NCI-H82 treated with DMSO at 0.1 percent for 48 hours (cell line): ENCODE data around the gene GALNT17.

ENCODE experiments used
- DNase-seq: peaks from one replicate; lab custom pipeline; 2025; ENCODE audit not compliant: unreplicated experiment; lab: John Stamatoyannopoulos, UW

GALNT17 gene

DNA sequence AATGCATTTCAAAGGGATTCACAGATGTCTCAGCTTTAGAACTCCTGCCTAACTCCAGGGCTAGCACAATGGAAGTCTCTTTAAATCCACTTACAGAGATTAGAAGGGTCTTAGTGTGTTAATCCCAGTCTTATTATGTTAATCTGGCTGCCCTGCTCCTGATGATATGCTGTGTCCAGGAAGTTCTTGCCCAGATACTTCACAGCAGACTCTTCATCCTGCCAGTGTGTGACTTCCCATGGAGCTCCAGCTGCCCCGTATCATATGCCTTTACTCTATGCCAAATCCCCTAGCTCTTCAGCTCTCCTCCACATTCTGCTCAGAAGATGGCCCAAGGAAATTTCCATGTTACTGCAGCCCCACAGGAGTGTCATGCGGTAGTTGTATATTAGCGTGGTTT is 533.8 kb downstream of the GALNT17 start:
- peak; percentile 99 for DNase-seq

DNA sequence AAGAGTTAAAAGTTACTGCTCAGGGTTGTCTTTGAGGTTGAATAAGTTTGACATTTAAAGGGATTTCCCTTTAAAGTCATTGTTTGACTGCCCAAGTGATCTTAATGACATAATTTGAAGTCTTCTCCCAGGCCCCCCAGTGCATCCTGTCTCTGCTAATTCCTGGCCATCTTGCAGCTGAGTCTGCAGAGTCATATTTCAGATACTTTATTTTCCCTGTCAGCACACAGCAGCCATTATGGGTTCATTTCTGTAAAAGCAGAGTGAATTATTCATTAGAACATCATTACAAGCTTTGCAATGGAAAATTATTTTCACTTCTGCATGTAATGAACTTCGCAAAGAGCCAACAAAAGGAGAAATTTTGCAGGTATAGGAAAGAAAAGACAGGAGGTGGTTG is 536.6 kb downstream of the GALNT17 start:
- DNase-seq, result no peak

DNA sequence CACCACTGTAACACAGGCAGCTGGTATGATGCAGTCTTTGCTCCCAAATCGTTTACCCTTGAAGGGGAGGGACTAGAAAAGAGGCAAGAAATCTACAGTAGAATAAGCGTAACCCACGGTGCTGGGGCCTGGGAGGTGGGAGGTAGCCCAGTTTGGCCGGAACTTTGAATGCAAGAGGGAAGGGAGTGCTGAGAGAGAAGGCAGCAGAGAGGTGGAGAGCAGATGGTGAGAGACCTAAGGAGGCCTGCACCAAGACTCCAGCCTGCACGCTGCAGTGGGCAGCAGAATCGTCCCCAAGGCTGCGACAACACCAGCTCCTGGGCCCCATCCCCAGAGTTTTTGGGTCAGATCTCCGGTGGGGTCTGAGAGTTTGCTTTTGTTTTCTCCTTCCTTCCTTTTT is 547.5 kb downstream of the GALNT17 start:
- DNase-seq, result no peak

GRCh38 chr7:71682181-71682580 is 550.2 kb downstream of the GALNT17 start:
- no peak for DNase-seq

DNA sequence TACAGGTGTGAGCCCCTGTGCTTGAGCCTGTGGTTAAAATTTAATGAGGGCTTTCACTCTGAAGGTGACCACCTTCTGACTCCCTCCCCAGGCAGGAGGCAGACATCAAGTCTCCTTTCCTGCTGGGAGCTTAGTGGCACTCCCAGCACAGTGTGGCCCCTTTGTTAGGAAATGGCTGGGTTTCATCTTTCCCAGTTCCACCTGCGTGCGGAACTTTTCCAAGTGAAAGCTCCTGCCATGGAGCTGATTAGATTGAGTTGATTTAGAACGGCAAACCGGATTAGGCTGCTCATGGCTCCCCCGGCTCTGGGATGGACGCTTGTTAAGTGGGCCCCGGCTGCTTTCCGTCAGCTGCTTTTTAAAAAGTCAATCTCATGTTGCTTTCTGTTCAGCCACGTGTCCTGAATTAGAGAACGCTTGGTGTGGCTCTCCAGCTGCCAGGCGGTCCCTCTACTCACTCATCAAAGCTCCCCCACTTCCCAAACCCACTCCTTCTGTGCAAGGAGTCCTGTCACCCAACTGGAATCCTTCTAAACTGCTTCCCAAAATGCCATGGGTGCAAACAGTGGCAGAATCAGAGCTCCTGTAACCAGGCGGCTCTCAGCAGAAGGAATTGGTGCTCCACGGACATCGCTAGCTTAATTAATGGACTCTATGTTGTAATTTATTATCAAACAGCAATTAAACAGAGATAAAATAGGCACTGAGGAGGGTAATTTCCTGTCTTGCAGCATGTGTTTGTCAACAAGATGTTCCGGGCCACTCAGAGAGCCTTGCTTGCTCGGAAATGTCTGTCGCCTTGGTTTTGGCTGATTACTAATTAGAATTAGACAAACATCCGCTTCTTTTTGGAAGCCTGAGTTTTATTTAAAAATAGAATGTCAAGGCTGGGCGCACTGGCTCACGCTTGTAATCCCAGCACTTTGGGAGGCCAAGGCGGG is 551.2 kb downstream of the GALNT17 start:
- peak; percentile 80 for DNase-seq

- DNase-seq, result no peak
Measured at GRCh38 chr7:71687286-71687685, 555.3 kb downstream of the GALNT17 start.

- DNase-seq, result no peak
Measured at GRCh38 chr7:71687831-71688599, 556.1 kb downstream of the GALNT17 start.

- DNase-seq, result no peak
Measured at GRCh38 chr7:71691538-71691937, 559.6 kb downstream of the GALNT17 start.

GRCh38 chr7:71694665-71695064 is 562.7 kb downstream of the GALNT17 start:
- DNase-seq, result peak; percentile 21

- no peak for DNase-seq
Measured at GRCh38 chr7:71695186-71695585, 563.2 kb downstream of the GALNT17 start.

- DNase-seq, result no peak
Measured at GRCh38 chr7:71696511-71696910, 564.6 kb downstream of the GALNT17 start.

DNA sequence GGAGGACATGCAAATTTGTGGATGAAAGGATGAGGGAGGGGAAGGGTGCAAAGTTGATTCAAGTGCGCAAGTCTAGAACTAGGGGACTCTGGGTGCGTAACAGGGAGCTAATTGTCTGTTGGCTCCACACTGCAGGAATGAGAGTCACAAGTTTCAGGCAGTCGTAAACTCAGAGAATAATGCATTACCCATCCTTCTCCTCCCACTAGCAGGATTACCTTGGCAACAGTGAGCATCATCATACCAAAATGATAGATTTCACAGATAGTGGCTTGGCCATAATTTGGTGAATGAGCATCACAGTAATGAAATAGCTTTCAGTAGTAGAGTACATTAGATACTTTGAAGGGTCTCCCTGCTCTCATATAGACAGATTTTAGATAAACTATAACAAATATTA is 565.5 kb downstream of the GALNT17 start:
- no peak for DNase-seq

DNA sequence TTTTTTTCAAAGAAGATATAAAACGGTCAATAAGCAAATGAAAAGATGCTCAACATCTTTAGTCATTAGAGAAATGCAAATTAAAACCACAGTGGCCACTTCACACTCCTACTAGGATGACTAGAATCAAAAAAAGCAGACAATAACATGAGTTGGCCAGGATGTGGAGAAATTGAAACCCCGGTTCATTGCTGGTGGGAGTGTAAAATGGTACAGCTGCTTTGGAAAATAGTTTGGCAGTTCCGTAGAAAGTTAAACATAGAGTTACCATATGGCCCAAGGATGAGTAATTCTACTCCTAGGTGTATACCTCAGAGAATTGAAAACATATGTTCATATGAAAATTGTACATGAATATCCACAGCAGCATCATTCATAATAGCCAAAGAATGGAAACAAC is 573.3 kb downstream of the GALNT17 start:
- DNase-seq, result no peak

DNA sequence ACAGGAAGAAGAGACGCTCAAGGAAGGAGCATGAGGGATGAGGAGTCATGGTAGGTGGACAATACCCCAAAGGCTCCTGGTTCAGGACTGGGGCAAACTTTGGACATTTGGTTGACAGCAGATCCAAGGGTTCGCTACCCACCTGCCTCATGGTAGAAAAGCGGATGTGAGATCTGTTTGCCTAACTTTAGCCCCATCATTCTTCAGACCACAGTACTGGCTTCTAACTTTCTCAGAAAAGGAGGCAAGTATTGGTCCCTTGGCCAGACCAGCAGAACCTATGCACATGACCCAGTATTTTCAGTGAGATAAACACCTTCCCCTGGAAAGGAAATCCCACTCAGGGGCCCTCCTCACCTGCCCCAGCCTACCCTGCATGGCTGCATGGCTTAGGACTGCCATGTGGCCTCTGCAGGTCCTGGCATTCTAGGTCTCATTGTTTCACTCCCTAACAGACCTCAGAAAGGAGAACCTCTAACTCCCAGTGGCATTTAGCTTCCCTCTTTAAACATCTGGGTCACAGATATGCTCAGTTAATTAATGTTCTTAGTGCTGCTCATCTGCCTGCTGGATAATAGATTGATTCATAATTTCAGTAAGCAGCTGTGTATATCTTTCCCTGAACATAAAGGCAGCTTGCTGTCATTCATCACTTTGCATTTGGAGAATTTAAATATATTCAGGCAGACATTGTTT is 574.1 kb downstream of the GALNT17 start:
- DNase-seq, result no peak

GRCh38 chr7:71706597-71706975 is 574.6 kb downstream of the GALNT17 start:
- DNase-seq, result no peak

DNA sequence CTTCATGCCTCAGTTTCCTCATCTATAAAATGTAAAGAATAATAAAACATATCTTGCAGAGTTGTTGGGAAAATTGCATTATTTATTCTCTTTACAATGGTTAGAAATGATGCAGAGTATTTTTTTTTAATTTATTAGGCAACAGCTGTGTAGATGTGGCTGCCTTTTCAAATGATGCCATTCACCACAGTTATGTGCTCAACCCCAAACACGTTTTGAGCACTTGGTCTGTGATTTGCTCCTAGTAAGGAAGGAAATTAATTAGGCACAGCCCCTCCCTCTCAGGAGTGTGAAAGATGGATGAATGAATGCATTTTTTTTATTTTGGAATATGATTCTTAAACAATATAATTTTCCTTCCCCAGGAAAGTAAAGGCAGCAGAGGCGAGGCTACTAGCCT is 575.1 kb downstream of the GALNT17 start:
- no peak for DNase-seq

DNA sequence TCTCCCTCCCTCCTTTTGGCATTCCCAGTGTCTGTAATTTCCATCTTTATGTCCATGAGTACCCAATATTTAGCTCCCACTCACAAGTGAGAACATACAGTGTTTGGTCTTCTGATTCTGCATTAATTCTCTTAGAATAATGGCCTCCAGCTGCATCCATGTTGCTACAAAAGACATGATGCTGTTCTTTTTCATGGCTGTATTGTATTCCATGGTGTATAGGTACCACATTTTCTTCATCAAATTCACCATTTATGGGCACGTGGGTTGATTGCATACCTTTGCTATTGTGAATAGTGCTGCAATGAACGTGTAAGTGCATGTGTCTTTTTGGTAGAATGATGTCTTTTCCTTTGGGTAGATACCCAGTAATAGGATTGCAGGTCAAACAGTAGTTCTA is 576.8 kb downstream of the GALNT17 start:
- no peak for DNase-seq

- DNase-seq, result no peak
Measured at GRCh38 chr7:71710442-71710841, 578.5 kb downstream of the GALNT17 start.

- no peak for DNase-seq
Measured at GRCh38 chr7:71712653-71713180, 580.8 kb downstream of the GALNT17 start.

- no peak for DNase-seq
Measured at GRCh38 chr7:71716690-71717089, 584.7 kb downstream of the GALNT17 start.

DNA sequence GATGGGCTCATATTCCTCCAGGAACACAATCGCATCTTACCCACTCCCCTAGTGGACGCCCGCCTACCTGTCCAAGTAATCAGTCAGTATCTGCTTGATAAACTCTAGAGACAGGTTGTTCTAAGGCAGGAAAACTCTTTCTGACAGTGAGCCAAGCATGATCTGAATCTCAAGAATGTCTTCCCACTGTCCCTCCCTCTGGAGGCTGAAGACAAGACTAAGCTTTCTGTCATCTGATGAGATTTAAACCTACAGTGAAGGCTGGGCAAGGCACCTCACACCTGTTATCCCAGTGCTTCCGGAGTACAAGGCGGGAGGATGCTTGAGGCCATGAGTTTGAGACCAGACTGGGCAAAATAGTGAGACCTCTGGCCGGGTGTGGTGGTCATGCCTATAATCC is 586.6 kb downstream of the GALNT17 start:
- no peak for DNase-seq
